Measurements from ENCODE around the gene COX7A2L. TPM values are rescaled to one million over a fixed set of nuclear protein-coding genes. Genes with fewer than 3 reads are reported as not detected.
"Not testable (repeated sequence)": the region's sequence is repeated elsewhere in the genome, so short reads cannot be mapped to it uniquely, and the experiment has no call there.

COX7A2L gene
- total and polyA plus RNA-seq, 2 of the 8 experiments (the other 6 are each of a cell fraction or from before 2014, with no cell fraction given), result 85.6 to 114 TPM

- no peak for TF ChIP-seq CHD1 (IDR thresholded peaks at IDR 0.05; ENCODE audit: low read depth, low read length)
- TF ChIP-seq SP1 (IDR thresholded peaks at IDR 0.05; ENCODE audit: low read depth, low read length), result no peak
- no peak for TF ChIP-seq CTBP2 (IDR thresholded peaks at IDR 0.05; ENCODE audit: borderline replicate concordance, insufficient read depth, insufficient read length, low read length)
- TF ChIP-seq ASH2L (IDR thresholded peaks at IDR 0.05; ENCODE audit: low read length), result no peak
- TF ChIP-seq POLR2A (IDR thresholded peaks at IDR 0.05; ENCODE audit: control extremely low read depth in 1 of 2, low read depth in 2 of 2, low read length in 2 of 2), result no peak
- no peak for TF ChIP-seq FOSL1 (IDR thresholded peaks at IDR 0.05; ENCODE audit: insufficient read depth, low read depth, low read length)
- TF ChIP-seq SP4 (IDR thresholded peaks at IDR 0.05; ENCODE audit: low read length), result no peak
- no peak for TF ChIP-seq ZNF274 (IDR thresholded peaks at IDR 0.05; ENCODE audit: borderline replicate concordance, extremely low read depth, low read length)
- TF ChIP-seq SIX5 (IDR thresholded peaks at IDR 0.05; ENCODE audit: low read depth, low read length), result no peak
These were observed 12.8 kb downstream of the COX7A2L start (continued) for GRCh38 chr2:42348113-42348805.

GRCh38 chr2:42347518-42347917 is 13.5 kb downstream of the COX7A2L start:
- CTCF ChIA-PET (ENCODE audit: partially characterized antibody), result interaction anchor here (0.9 to 2.2 kb wide), 2 partner anchors 9 to 466 kb away, joined by 3 to 7 read pairs; no protein-coding TSS in a partner anchor
- H3K18ac ChIP-seq (ENCODE audit: extremely low read depth, low read length); H4K5ac ChIP-seq (ENCODE audit: insufficient read length, low read depth, low read length); H2BK20ac ChIP-seq (ENCODE audit: low read length); H3K27ac ChIP-seq (ENCODE audit: low read depth, low read length); H3K14ac ChIP-seq (ENCODE audit: insufficient read length); H2BK5ac ChIP-seq (ENCODE audit: low read depth, low read length); H3K56ac ChIP-seq (replicated peaks; ENCODE audit: insufficient read length, low read depth, low read length); H2AFZ ChIP-seq (ENCODE audit: low read length); H2AK5ac ChIP-seq (ENCODE audit: low read depth, low read length); H3K79me1 ChIP-seq (ENCODE audit: low read depth, low read length); H3K4ac ChIP-seq (replicated peaks; ENCODE audit: insufficient read length, low read depth, low read length); H3K23ac ChIP-seq (ENCODE audit: insufficient read length); H3K4me2 ChIP-seq (ENCODE audit: insufficient read depth in 1 of 2, low read depth in 2 of 2, low read length in 2 of 2); H3K4me1 ChIP-seq (replicated peaks in 1 of 4; ENCODE audit: control insufficient read depth in 3 of 4, insufficient read depth in 4 of 4, low read length in 3 of 4); H3K4me3 ChIP-seq (ENCODE audit: extremely low read depth in 1 of 4, insufficient read depth in 2 of 4, low read depth in 3 of 4, low read length in 4 of 4); FAIRE-seq; H3K36me3 ChIP-seq (ENCODE audit: control insufficient read depth in 2 of 4, insufficient read depth in 4 of 4, low read length in 3 of 4); H4K20me1 ChIP-seq (replicated peaks in 1 of 2; ENCODE audit: control insufficient read depth in 1 of 2, insufficient read depth in 2 of 2, low read length in 2 of 2); H4K91ac ChIP-seq (replicated peaks; ENCODE audit: insufficient read length, low read length); POLR2A ChIA-PET (ENCODE audit: partially characterized antibody); H2BK12ac ChIP-seq (ENCODE audit: low read depth, low read length); H3K23me2 ChIP-seq (ENCODE audit: low read depth, low read length); H2BK120ac ChIP-seq (replicated peaks; ENCODE audit: low read depth, low read length); H3K9ac ChIP-seq (replicated peaks in 1 of 4; ENCODE audit: extremely low read depth in 1 of 4, low read depth in 3 of 4, low read length in 3 of 4); H4K8ac ChIP-seq (ENCODE audit: extremely low read depth, insufficient read depth, low read length); H2BK15ac ChIP-seq (ENCODE audit: low read length); DNase-seq (ENCODE audit: low read depth in 1 of 2, low spot score in 2 of 2); H3K27me3 ChIP-seq (replicated peaks in 1 of 4; ENCODE audit: control insufficient read depth in 3 of 4, extremely low read depth in 1 of 4, insufficient read depth in 3 of 4, low read length in 3 of 4); H3K9me3 ChIP-seq (ENCODE audit: insufficient read depth in 2 of 2, low read depth in 1 of 2, low read length in 1 of 2): not testable (repeated sequence)
- WGBS, 2 experiments (ENCODE audit: extremely low coverage in 1 of 2, insufficient coverage in 1 of 2, insufficient read length in 1 of 2, insufficient replicate concordance in 2 of 2, low coverage in 1 of 2, low lambda C conversion rate in 2 of 2, missing lambda C conversion rate in 1 of 2), result 97% methylated on average over 12 of the region's 12 CpGs; no CpG with 5 or more reads in 1 of the 2 experiments
- H3K79me2 ChIP-seq (ENCODE audit: control insufficient read depth in 1 of 2, insufficient read depth in 2 of 2, low read length in 2 of 2), result peaks cover 0 to 49% of the 10 kb centered on the region in 2 experiments; a peak in 2 of 4 replicates

Data from H1 (cell line).